Testis (tissue), 2 donors: ENCODE results near the gene NLN.

Experiments used
- CTCF ChIP-seq, 3 experiments: fragments of 450-650 bp in 2 of 3; fragments of 200-600 bp in 1 of 3; sonication (generic) in 1 of 3; IDR thresholded peaks; one replicate each; pipeline ENCODE4 v1.5.1; 2016 to 2019; ENCODE audit warnings: antibody characterized with exemption in 3 of 3, mild to moderate bottlenecking in 2 of 3, moderate library complexity in 1 of 3
- POLR2A ChIP-seq: fragments of 450-650 bp; IDR thresholded peaks from one replicate; pipeline ENCODE4 v1.6.1; 2017; ENCODE audit warnings: antibody characterized with exemption, mild to moderate bottlenecking, moderate library complexity

GRCh38 chr5:65722575-65723403 is 784 bp downstream of the NLN start:
- TF ChIP-seq CTCF (IDR thresholded peaks at IDR 0.05) (no peak), POLR2A (no peak)
